ENCODE data around the gene WNT16.
"Not testable (repeated sequence)": the region's sequence is repeated elsewhere in the genome, so short reads cannot be mapped to it uniquely, and the experiment has no call there.

Gene WNT16

GRCh38 chr7:121307021-121307574 is 21.7 kb upstream of the WNT16 start:
- no peak for DNase-seq

GRCh38 chr7:121313220-121313792 is 15.5 kb upstream of the WNT16 start:
- DNase-seq = no peak

- DNase-seq = no peak
These were observed 14.8 kb upstream of the WNT16 start for GRCh38 chr7:121313793-121314676.

- DNase-seq = not testable (repeated sequence)
These were observed 13.6 kb upstream of the WNT16 start for GRCh38 chr7:121315170-121315569.

DNA sequence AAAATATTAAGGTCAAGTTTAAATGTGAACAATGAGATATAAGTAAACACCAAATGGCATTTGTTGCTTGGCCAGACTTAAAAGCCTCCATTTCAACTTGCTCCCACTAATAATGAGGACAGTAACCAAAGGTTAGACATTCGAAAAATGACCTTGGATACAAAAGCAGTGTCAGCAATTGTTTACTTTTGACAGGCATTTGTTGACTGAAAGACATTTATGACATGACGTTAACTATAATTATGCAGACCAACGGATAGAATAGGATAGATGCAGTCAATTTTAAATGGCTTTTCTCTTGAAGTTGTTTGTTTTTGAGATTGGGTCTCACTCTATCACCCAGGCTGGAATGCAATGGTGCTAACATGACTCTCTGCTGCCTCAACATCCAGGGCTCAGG is 6.3 kb upstream of the WNT16 start:
- DNase-seq = no peak

- DNase-seq = no peak
These were observed 5.1 kb upstream of the WNT16 start for GRCh38 chr7:121323515-121324302.

DNA sequence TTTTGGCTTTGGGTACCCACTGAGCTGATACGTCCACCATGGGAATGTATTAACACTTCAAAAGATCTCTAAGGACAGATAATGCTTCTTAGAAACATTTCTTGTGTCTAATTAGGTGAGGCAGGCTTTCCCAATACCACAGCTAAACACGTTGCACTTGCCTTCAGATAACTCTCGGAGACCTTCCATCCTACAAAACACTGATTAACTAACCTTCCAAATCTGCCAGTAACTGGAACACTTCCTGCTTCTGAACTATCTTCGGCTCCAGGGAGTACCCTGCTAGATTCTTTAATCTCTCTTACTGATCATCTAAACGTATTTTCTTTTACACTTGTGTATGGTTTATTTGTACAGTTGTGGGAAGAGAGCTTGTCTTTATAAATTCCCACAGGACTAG is 1.1 kb upstream of the WNT16 start:
- no peak for DNase-seq

DNA sequence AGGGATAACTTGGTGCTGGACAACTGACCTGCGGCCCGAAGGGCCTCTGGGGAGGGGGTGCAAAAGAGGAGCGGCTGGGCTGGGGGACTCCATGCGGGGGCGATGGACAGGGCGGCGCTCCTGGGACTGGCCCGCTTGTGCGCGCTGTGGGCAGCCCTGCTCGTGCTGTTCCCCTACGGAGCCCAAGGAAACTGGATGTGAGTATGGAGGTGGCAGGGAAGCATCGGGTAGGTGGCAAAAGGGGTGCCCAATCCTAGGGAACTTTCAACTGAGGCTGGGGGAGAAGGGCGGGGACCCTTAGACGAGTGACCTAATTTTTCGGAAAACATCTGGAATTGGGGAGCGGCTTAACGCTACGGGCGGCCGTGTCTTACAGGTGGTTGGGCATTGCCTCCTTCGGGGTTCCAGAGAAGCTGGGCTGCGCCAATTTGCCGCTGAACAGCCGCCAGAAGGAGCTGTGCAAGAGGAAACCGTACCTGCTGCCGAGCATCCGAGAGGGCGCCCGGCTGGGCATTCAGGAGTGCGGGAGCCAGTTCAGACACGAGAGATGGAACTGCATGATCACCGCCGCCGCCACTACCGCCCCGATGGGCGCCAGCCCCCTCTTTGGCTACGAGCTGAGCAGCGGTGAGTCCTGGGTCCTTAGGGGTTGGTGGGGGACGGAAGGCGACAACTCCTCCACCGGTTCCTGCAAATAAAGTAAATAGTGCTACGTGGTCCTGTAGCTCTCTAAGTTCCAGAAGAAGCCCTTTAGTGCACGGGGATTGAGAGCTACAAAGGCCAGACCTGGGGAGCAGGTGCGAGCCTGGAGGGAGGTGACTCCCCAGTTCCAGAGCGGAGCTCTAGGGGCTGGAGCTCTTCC is 622 bp downstream of the WNT16 start:
- no peak for DNase-seq

DNA sequence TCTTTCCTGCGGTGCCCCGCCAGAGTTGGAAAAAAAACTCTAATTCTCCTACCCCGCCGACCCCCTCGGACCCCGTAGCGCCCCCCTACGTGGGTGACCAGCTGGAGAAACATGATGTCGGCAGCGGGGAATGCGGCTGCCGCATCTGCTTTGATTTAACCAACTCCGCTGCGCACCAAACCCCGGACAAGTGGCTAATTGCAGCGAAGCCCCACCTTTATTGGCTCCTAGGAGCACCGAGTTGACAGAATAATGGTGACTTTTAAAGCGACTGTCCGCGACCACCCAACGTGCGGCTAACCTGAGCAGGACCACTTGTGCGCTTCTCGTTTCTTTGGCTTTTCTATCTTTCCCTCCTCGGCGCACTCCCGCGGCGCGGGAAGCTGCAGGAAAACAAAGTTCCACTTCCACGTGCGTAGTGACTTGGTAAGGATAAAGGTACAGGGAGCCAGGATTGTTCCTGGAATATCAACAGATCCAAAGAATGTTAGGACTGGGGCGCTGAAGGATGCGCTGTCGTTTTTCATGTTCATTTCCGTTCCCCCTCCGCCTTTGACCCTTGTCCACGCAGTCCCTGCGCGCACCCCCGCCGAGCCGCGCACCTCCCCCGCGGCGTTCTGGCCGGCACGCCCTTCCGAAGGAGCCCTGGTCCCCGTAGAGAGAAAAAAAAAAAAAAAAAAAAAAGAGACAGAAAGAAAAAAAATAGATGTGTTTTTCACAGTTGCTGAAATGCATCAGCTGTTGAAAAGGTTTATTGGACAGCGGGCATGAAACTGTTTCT is 1.4 kb downstream of the WNT16 start:
- DNase-seq = no peak

- DNase-seq = no peak
These were observed 2.2 kb downstream of the WNT16 start for GRCh38 chr7:121331048-121331447.

DNA sequence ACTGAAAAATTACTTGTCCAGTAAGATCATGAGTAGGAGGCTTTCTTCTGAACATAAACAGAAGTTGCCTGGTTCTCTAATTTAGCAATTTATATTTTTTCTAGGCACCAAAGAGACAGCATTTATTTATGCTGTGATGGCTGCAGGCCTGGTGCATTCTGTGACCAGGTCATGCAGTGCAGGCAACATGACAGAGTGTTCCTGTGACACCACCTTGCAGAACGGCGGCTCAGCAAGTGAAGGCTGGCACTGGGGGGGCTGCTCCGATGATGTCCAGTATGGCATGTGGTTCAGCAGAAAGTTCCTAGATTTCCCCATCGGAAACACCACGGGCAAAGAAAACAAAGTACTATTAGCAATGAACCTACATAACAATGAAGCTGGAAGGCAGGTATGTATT is 2.8 kb downstream of the WNT16 start:
- DNase-seq = no peak

GRCh38 chr7:121334376-121334775 is 5.6 kb downstream of the WNT16 start:
- DNase-seq = no peak

DNA sequence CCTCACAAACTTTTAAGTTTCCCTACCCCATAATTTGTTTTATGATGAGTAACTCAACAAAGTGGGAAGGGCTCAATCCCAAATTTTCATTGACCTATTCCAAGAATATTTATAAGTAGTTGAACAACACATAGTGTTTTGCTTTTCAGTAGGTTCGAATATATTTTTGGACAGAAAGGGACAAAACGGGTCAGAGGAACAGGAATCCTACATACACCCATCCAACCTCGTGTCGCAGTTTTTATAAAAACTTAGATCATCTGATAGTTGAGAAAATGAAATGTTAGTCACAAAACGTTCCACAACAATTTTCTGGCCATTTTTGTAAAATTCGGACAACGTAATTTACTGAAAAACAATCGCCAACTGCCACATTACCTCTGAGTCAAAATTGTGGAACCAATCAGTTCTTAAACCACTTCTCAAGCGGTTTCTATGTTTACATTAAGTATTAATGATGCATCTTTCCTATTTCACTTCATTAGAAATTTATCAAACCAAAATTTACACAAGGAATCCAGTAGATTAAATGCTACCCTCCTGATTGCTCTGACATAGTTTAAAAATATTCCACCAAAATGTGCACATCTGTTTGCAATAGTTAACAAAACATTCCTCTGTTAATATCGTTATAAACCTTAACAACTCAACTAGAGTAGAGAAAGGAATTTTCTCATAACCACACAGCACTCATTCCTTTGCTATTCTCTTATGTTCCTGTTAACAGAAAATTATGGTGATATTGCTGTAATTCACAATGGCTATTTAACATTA is 6.3 kb downstream of the WNT16 start:
- DNase-seq = no peak

DNA sequence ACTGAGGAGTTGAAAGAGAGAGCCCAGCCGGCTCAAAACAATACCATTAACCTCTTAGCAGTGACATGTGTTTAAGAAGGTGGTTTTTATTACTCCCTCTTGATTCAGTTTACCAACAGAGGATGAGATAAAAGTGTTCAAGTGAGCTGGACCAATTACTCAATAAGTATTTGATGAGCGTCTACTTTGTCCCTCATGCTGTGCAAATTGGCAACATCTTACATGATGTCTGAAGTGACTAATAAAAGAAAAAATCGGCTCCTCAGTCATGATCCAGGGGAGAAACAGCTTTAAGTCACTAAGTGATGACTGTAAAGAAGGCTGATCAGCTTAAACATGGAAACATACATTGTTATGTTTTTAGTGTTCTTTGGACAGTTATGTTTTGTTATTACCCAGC is 7.8 kb downstream of the WNT16 start:
- DNase-seq = no peak

DNA sequence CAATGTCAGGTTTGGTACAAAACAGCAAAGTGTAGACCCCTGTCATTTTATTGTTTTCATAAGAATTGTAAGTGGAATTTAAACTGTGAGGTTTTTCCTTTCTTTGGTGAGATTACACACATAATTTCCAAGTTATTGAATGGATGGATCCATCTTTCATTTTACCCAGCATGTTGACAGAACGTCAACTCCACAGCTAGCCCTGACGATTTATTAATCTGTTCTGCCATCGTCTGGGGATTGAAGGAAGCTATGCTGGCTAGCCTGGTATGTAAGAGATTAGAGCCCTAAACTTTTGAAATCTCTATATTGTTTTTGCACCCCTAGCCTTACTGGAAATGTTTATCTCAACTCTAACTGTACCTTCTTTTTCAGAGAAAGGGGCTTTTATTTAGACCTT is 8.6 kb downstream of the WNT16 start:
- DNase-seq = no peak

- DNase-seq = no peak
These were observed 10.3 kb downstream of the WNT16 start for GRCh38 chr7:121339082-121339481.

DNA sequence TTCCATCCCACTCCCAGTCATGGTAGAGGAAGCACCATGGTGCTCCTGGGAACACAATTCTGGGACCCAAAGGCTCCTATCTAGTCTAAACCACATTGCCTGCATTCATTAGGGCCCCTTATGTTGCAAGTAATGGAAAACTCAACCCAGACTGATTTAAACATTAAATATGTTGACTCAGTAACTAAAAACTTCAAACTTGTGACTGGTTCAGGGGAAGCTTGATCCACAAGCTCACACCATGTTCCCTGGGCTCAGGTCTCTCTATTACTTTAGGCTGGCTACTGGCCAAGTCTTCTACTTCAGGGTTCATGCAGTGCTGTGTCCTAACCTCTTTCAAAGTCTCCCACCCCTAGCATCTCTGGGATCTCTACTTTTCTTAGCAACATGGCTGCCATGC is 13.1 kb downstream of the WNT16 start:
- no peak for DNase-seq

DNA sequence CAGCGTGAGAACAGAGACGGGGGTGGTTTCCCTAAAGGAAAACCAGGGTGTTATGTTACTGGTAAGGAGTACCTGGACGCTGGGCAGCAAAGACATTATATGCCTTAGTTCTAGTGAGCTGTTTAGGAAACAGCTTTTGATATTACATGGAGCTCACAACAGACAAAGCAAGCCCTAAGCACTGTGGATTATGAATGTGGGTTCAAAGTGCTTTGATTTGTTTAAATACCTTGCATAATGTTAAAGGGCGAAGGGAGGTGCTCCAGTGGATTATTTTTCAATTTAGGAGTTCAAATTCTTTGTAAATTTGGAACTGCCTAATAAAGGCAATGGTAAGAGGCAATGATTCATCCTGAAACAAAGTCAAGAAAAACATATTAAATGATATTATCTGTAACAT is 13.8 kb downstream of the WNT16 start:
- DNase-seq = no peak

- DNase-seq = no peak
These were observed 14.5 kb downstream of the WNT16 start for GRCh38 chr7:121343302-121343701.

GRCh38 chr7:121344093-121344492 is 15.3 kb downstream of the WNT16 start:
- no peak for DNase-seq

GRCh38 chr7:121344497-121344896 is 15.7 kb downstream of the WNT16 start:
- no peak for DNase-seq
